Thyroid gland (tissue), 4 donors: Measurements from ENCODE around the gene DTNB.

Experiments used
- CTCF ChIP-seq, 6 experiments: fragments of 200-600 bp in 3 of 6; fragments of 450-650 bp in 3 of 6; sonication (generic) in 3 of 6; IDR thresholded peaks; one replicate each; pipeline ENCODE4 v1.5.1; 2016 to 2019; ENCODE audit warnings: antibody characterized with exemption in 6 of 6, mild to moderate bottlenecking in 2 of 6, inconsistent platforms in 1 of 6, moderate library complexity in 1 of 6
- POLR2A ChIP-seq, 2 donors: fragments of 450-650 bp; IDR thresholded peaks; one replicate each; pipeline ENCODE4 v1.6.1; 2017; ENCODE audit warnings: antibody characterized with exemption in 2 of 2, mild to moderate bottlenecking in 2 of 2, moderate library complexity in 1 of 2

- TF ChIP-seq CTCF (IDR thresholded peaks at IDR 0.05): no peak
- TF ChIP-seq POLR2A (IDR thresholded peaks at IDR 0.05): no peak
Measured at GRCh38 chr2:25544445-25544844, 128.9 kb downstream of the DTNB start.
